ENCODE results near the gene ST3GAL3. TPM values are rescaled to one million over a fixed set of nuclear protein-coding genes. Genes with fewer than 3 reads are reported as not detected.

ST3GAL3 gene
- total RNA-seq, 1 donor from 2014 or later = 20.5 TPM

GRCh38 chr1:43873851-43874250 lies 166.5 kb downstream of the ST3GAL3 start:
- no peaks in the 10 kb centered on the region for H3K9me3 ChIP-seq
- no peak overlapping the region for H3K4me3 ChIP-seq
- H3K27ac ChIP-seq = no peak overlapping the region
- ATAC-seq (no peak), DNase-seq (no peak)
- TF ChIP-seq, protein P1, sequence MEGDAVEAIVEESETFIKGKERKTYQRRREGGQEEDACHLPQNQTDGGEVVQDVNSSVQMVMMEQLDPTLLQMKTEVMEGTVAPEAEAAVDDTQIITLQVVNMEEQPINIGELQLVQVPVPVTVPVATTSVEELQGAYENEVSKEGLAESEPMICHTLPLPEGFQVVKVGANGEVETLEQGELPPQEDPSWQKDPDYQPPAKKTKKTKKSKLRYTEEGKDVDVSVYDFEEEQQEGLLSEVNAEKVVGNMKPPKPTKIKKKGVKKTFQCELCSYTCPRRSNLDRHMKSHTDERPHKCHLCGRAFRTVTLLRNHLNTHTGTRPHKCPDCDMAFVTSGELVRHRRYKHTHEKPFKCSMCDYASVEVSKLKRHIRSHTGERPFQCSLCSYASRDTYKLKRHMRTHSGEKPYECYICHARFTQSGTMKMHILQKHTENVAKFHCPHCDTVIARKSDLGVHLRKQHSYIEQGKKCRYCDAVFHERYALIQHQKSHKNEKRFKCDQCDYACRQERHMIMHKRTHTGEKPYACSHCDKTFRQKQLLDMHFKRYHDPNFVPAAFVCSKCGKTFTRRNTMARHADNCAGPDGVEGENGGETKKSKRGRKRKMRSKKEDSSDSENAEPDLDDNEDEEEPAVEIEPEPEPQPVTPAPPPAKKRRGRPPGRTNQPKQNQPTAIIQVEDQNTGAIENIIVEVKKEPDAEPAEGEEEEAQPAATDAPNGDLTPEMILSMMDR (IDR thresholded peaks at IDR 0.05) = no peak
- H3K4me1 ChIP-seq = peaks cover 2% of the 10 kb centered on the region
- H3K27me3 ChIP-seq = no peaks in the 10 kb centered on the region
- no peaks in the 10 kb centered on the region for H3K36me3 ChIP-seq
- intact Hi-C loops (cut with DNase I) = no loop called here

GRCh38 chr1:43874716-43875115 lies 167.4 kb downstream of the ST3GAL3 start:
- Histone ChIP-seq H3K9me3 (no peaks in the 10 kb centered on the region), H3K4me1 (no peaks in the 10 kb centered on the region), H3K27ac (no peak overlapping the region), H3K4me3 (no peak overlapping the region), H3K36me3 (no peaks in the 10 kb centered on the region), H3K27me3 (no peaks in the 10 kb centered on the region)
- DNase-seq = no peak
- TF ChIP-seq, protein P1 (IDR thresholded peaks at IDR 0.05) = no peak
- ATAC-seq = no peak
- intact Hi-C loops (cut with DNase I) = no loop called here

DNA sequence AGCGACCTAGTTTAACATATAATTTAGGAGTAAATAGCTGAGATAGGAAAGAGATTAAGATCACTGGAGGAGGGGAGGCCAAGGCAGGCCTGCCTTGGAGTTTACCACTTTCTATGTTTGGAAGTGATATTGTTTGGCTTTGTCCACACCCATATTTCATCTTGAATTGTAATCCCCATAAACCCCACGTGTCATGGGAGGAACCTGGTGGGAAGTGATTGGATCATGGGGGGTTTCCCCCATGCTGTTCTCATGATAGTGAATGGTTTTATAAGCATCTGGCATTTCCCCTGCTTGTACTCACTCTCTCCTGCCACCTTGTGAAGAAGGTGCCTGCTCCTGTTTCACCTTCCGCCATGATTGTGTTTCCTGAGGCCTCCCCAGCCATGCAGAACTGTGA lies 168.0 kb downstream of the ST3GAL3 start:
- Histone ChIP-seq H3K27ac (no peak overlapping the region), H3K27me3 (no peaks in the 10 kb centered on the region), H3K36me3 (no peaks in the 10 kb centered on the region), H3K4me3 (no peak overlapping the region), H3K9me3 (no peaks in the 10 kb centered on the region), H3K4me1 (no peaks in the 10 kb centered on the region)
- no peak for ATAC-seq
- intact Hi-C loops (cut with DNase I) = no loop called here
- no peak for DNase-seq
- TF ChIP-seq, protein P1 (IDR thresholded peaks at IDR 0.05) = no peak

DNA sequence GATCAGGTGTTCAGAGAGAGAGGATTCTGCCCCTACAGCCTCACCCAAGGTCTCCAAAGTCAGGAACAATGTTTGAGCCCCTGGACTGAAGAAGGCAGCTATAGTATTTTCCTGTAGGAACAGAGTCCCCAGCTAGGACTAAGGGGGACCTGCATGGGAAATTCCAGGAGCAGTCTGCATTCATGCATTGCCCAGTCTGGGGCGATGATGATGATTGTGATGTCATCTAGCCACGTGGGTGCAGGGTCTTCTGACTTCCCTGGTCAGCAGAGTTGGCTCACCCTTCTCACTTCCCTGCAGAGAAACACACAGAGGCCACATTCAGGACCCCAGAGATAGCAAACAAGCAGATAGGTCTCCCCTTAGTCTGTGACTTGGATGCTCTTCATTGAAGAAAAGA lies 169.8 kb downstream of the ST3GAL3 start:
- no peak for DNase-seq
- TF ChIP-seq, protein P1 (IDR thresholded peaks at IDR 0.05) = no peak

DNA sequence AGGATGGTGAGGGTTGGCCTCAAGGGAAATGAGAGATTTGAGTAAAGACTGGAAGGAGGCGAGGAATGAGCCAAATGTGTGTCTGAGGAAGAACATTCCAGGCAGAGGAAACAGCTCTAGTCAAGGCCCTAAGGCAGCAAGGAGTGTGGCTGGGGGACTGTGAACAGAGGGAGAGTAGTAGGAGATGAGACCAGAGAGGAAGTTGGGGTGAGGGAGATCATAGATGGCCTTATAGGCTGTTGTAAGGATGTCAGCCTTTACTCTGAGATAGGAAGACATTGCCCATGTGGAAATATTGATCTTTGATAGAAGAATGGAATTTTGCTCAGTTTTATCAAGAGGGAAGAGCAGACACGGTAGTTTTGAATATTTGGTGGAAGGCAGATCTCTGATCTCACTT lies 171.1 kb downstream of the ST3GAL3 start:
- H3K27me3 ChIP-seq = no peaks in the 10 kb centered on the region
- H3K9me3 ChIP-seq = no peaks in the 10 kb centered on the region
- no peaks in the 10 kb centered on the region for H3K4me1 ChIP-seq
- TF ChIP-seq, protein P1 (IDR thresholded peaks at IDR 0.05) = no peak
- intact Hi-C loops (cut with DNase I) = no loop called here
- H3K36me3 ChIP-seq = no peaks in the 10 kb centered on the region
- DNase-seq (no peak), ATAC-seq (no peak)
- no peak overlapping the region for H3K4me3 ChIP-seq
- no peak overlapping the region for H3K27ac ChIP-seq

More for the DNA sequence above, 169.8 kb downstream of the ST3GAL3 start:
- no peak for ATAC-seq
- Histone ChIP-seq H3K4me3 (no peak overlapping the region), H3K36me3 (no peaks in the 10 kb centered on the region), H3K27ac (no peak overlapping the region), H3K27me3 (no peaks in the 10 kb centered on the region), H3K4me1 (no peaks in the 10 kb centered on the region), H3K9me3 (no peaks in the 10 kb centered on the region)
- intact Hi-C loops (cut with DNase I) = no loop called here

DNA sequence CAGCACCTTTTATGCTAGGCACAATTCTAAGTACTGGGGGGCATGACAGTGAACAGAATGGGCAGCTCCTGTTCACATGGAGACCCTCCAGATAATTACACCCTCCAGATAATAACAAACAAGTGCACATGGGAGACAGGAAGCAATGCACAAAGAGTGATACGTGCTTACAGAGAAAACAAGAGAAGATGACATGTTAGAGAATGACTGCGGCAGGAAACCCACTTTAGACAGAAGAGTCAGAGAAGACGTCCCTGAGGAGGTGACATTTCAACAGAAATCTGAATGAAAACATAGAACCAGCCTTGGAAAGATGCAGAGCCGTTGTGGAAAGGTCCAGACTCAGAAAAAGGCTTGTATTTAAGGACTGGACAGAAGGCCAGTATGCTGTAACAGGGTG lies 171.5 kb downstream of the ST3GAL3 start:
- Histone ChIP-seq H3K4me1 (no peaks in the 10 kb centered on the region), H3K4me3 (no peak overlapping the region), H3K27ac (no peak overlapping the region), H3K27me3 (no peaks in the 10 kb centered on the region), H3K9me3 (no peaks in the 10 kb centered on the region), H3K36me3 (no peaks in the 10 kb centered on the region)
- TF ChIP-seq, protein P1 (IDR thresholded peaks at IDR 0.05) = no peak
- no peak for ATAC-seq
- DNase-seq = no peak
- intact Hi-C loops (cut with DNase I) = no loop called here

Measured in upper lobe of right lung (tissue), 1 donor.